PC-9 (cell line): ENCODE data around the gene CCDC87. TPM values are rescaled to one million over a fixed set of nuclear protein-coding genes. Genes with fewer than 3 reads are reported as not detected.
"Not testable (repeated sequence)": the region's sequence is repeated elsewhere in the genome, so short reads cannot be mapped to it uniquely, and the experiment has no call there.

ENCODE experiments used
- Bru-seq: library from RNA; stranded (reverse); fragments of 400-500 nt; gene quantifications from one replicate; lab custom pipeline; 2021; lab: Mats Ljungman, UMichigan
- BruChase-seq, 2 experiments: library from RNA; stranded (reverse); fragments of 400-500 nt; gene quantifications; one replicate each; lab custom pipeline; 2021; lab: Mats Ljungman, UMichigan
- BruUV-seq: library from RNA; stranded (reverse); fragments of 400-500 nt; replicated peaks from 2 replicates; lab custom pipeline; 2021; lab: Mats Ljungman, UMichigan
- CTCF ChIA-PET: fragments of 300-600 bp; sonication (Branson Sonifier 250); formaldehyde crosslinking; loops from one replicate; lab custom pipeline; 2022; ENCODE audit warnings: antibody characterized with exemption; lab: Charles Lee
- POLR2A ChIA-PET: fragments of 300-600 bp; sonication (Branson Sonifier 250); formaldehyde crosslinking; loops from one replicate; lab custom pipeline; 2022; ENCODE audit warnings: antibody characterized with exemption; ENCODE audit not compliant: unreplicated experiment; lab: Charles Lee
- DNase-seq, 2 experiments: peaks; one replicate each; pipeline versions ENCODE4 v3.0.0 to v3.0.0-alpha.2; 2015 to 2022; ENCODE audit warnings: mixed read lengths in 1 of 2
- H2AFZ ChIP-seq: fragments of 200-600 bp; sonication (generic); 2 replicates; pipeline ENCODE4 v1.8.1; 2017; ENCODE audit warnings: antibody characterized with exemption
- H3F3A ChIP-seq: fragments of 200-600 bp; sonication (generic); 2 replicates; pipeline ENCODE4 v1.8.1; 2017; ENCODE audit warnings: antibody characterized with exemption, mild to moderate bottlenecking, low read depth; ENCODE audit not compliant: insufficient read depth
- H3K27ac ChIP-seq: fragments of 200-600 bp; sonication (generic); 2 replicates; pipeline ENCODE4 v1.6.1; 2016; ENCODE audit warnings: mixed run types
- H3K27me3 ChIP-seq: fragments of 200-600 bp; sonication (generic); 2 replicates; pipeline ENCODE4 v1.6.1; 2016; ENCODE audit warnings: low read depth, mixed run types; ENCODE audit not compliant: insufficient read depth
- H3K36me3 ChIP-seq: fragments of 200-600 bp; sonication (generic); 2 replicates; pipeline ENCODE4 v1.6.1; 2016; ENCODE audit warnings: low read depth, mixed run types
- H3K4me1 ChIP-seq: fragments of 200-600 bp; sonication (generic); replicated peaks from 2 replicates; pipeline ENCODE4 v1.6.1; 2016; ENCODE audit warnings: mixed run types; ENCODE audit not compliant: insufficient read depth
- H3K4me2 ChIP-seq: fragments of 200-600 bp; sonication (generic); 2 replicates; pipeline ENCODE4 v1.6.1; 2017; ENCODE audit warnings: mixed run types
- H3K4me3 ChIP-seq: fragments of 200-600 bp; sonication (generic); 2 replicates; pipeline ENCODE4 v1.6.1; 2016; ENCODE audit warnings: mixed run types
- H3K79me2 ChIP-seq: fragments of 200-600 bp; sonication (generic); 2 replicates; pipeline ENCODE4 v1.6.1; 2017; ENCODE audit warnings: low read depth, mixed run types
- H3K9me2 ChIP-seq: fragments of 200-600 bp; sonication (generic); 2 replicates; pipeline ENCODE4 v1.8.1; 2017; ENCODE audit warnings: mild to moderate bottlenecking; ENCODE audit not compliant: insufficient read depth
- H3K9me3 ChIP-seq: fragments of 200-600 bp; sonication (generic); 2 replicates; pipeline ENCODE4 v1.8.1; 2016; ENCODE audit warnings: low read depth; ENCODE audit not compliant: insufficient read depth
- H4K20me1 ChIP-seq: fragments of 200-600 bp; sonication (generic); 2 replicates; pipeline ENCODE4 v1.8.1; 2017; ENCODE audit not compliant: insufficient read depth
- EZH2 ChIP-seq: fragments of 200-600 bp; sonication (generic); IDR thresholded peaks from 2 replicates; pipeline ENCODE4 v1.8.0; 2017; ENCODE audit warnings: antibody characterized with exemption, low read depth
- intact Hi-C: fragments of 100-400 bp; cut with micrococcal nuclease; formaldehyde crosslinking; loops from one replicate; pipeline ENCODE4 v1.10.0; 2022; ENCODE audit not compliant: unreplicated experiment
- long read RNA-seq: library from polyadenylated mRNA; stranded (forward); transcript quantifications from one replicate; pipeline ENCODE4 v2.0.0, GENCODE V29; 2022
- total RNA-seq: library from RNA; stranded (reverse); gene quantifications from 2 replicates; pipeline ENCODE4 v1.2.3, GENCODE V29; 2021
- TF ChIP-seq, protein P1 (sequence below): fragments of 200-600 bp; sonication (generic); conservative IDR thresholded peaks from 2 replicates; pipeline ENCODE4 v1.6.1; 2017; ENCODE audit warnings: mixed run types, antibody characterized with exemption, mild to moderate bottlenecking, moderate library complexity

The CCDC87 gene, protein sequence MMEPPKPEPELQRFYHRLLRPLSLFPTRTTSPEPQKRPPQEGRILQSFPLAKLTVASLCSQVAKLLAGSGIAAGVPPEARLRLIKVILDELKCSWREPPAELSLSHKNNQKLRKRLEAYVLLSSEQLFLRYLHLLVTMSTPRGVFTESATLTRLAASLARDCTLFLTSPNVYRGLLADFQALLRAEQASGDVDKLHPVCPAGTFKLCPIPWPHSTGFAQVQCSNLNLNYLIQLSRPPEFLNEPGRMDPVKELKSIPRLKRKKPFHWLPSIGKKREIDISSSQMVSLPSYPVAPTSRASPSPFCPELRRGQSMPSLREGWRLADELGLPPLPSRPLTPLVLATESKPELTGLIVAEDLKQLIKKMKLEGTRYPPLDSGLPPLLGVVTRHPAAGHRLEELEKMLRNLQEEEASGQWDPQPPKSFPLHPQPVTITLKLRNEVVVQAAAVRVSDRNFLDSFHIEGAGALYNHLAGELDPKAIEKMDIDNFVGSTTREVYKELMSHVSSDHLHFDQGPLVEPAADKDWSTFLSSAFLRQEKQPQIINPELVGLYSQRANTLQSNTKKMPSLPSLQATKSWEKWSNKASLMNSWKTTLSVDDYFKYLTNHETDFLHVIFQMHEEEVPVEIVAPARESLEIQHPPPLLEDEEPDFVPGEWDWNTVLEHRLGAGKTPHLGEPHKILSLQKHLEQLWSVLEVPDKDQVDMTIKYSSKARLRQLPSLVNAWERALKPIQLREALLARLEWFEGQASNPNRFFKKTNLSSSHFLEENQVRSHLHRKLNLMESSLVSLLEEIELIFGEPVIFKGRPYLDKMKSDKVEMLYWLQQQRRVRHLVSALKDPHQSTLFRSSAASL
- total RNA-seq (0.83 and 1.0 TPM in 2 replicates), Bru-seq, nascent RNA (percentile 35 among the genes with signal in this experiment), BruChase-seq, experiment 1, labeled RNA remaining after a 2-hour chase (not detected), BruChase-seq, experiment 2, labeled RNA remaining after a 6-hour chase (percentile 22 among the genes with signal in this experiment)
- long read RNA-seq, partial matches to known transcripts = 0 of 1 reads
- long read RNA-seq, other reads (novel, unspliced or antisense) = 0 of 1 reads

DNA sequence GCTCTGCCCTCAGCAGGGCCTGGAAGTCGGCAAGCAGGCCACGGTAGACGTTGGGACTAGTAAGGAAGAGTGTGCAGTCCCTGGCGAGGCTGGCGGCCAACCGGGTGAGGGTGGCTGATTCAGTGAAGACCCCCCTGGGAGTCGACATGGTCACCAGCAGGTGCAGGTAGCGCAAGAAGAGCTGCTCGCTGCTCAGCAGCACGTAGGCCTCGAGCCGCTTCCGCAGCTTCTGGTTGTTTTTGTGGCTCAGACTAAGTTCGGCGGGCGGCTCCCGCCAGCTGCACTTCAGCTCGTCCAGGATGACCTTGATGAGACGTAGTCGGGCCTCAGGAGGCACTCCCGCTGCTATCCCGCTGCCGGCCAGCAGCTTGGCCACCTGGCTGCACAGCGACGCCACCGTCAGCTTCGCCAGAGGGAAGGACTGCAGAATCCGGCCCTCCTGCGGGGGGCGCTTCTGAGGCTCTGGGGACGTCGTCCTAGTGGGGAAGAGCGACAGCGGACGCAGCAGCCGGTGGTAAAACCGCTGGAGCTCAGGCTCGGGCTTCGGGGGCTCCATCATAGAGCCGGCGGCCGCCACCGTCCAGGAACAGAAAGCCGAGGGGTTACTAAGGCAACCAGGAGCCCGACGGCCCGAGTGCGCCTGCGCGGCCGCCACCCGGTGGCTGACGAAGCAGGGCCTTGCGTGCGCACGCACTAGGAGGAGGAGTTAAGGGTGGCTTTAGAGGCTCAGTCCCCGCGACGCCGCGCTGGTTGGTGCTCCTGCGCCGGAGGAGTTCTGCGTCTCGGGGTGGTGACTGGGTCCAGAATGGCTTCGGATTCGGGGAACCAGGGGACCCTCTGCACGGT, at the start of gene CCDC87, which contains the start of gene CCS:
Gene CCDC87, minus strand, starts transcription at position 607 of the 846 bp plus-strand sequence. Its CDS starts 48 bp downstream, at position 559.
Gene CCS, plus strand, starts transcription at position 729 of the 846 bp plus-strand sequence. Its CDS starts 77 bp downstream, at position 806.
- Histone ChIP-seq H4K20me1 (no peaks in the 10 kb centered on the region), H3K9me2 (no peaks in the 10 kb centered on the region), H3K27me3 (no peaks in the 10 kb centered on the region), H3K9me3 (no peaks in the 10 kb centered on the region), H3F3A (peaks cover 6% of the 10 kb centered on the region; the same call in 1 of the 2 replicates), H2AFZ (peak within 1 kb of the TSS; percentile 97), H3K36me3 (no peaks in the 10 kb centered on the region), H3K27ac (no peak within 1 kb of the TSS), H3K79me2 (peaks cover 18% of the 10 kb centered on the region), H3K4me2 (peak within 1 kb of the TSS; percentile 94), H3K4me3 (peak within 1 kb of the TSS; percentile 90), H3K4me1 (peaks cover 16% of the 10 kb centered on the region)
- intact Hi-C loops = loop anchor here (2.0 kb wide), 1 partner anchor 24 kb away; the partner anchor contains the start of gene RBM14
- no TSS peak for BruUV-seq
- TF ChIP-seq, protein P1, sequence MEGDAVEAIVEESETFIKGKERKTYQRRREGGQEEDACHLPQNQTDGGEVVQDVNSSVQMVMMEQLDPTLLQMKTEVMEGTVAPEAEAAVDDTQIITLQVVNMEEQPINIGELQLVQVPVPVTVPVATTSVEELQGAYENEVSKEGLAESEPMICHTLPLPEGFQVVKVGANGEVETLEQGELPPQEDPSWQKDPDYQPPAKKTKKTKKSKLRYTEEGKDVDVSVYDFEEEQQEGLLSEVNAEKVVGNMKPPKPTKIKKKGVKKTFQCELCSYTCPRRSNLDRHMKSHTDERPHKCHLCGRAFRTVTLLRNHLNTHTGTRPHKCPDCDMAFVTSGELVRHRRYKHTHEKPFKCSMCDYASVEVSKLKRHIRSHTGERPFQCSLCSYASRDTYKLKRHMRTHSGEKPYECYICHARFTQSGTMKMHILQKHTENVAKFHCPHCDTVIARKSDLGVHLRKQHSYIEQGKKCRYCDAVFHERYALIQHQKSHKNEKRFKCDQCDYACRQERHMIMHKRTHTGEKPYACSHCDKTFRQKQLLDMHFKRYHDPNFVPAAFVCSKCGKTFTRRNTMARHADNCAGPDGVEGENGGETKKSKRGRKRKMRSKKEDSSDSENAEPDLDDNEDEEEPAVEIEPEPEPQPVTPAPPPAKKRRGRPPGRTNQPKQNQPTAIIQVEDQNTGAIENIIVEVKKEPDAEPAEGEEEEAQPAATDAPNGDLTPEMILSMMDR = peak; percentile 80
- no peak for TF ChIP-seq EZH2
- DNase-seq = peak; percentile 90 to 97
- POLR2A ChIA-PET = interaction anchor here (0.7 to 0.8 kb wide), 2 partner anchors 23 to 704 kb away, joined by 4 to 9 read pairs; no protein-coding TSS in a partner anchor
- CTCF ChIA-PET = interaction anchor here (0.6 to 1.0 kb wide), 2 partner anchors 86 to 175 kb away, joined by 4 to 5 read pairs; no protein-coding TSS in a partner anchor

DNA sequence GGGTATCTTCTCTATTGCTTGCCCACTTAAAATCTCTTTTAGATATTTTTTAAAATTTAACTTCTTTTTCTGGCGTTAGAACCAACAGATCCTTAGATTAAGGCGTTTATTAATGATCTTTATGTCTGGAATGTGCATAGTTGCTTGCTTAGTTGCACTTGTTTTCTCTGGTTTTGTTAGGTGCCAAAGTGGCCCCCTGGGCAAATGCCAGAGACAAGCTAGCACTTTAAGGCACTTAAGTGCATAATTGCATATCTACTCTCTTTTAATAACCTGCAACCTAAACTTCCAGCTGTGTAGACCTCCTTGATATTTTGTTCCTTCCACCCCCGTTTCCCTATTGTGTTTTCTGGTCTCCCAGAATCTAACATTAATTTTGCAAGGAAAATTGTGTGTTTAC, 49.0 kb upstream of the CCDC87 start:
- intact Hi-C loops = no loop called here

DNA sequence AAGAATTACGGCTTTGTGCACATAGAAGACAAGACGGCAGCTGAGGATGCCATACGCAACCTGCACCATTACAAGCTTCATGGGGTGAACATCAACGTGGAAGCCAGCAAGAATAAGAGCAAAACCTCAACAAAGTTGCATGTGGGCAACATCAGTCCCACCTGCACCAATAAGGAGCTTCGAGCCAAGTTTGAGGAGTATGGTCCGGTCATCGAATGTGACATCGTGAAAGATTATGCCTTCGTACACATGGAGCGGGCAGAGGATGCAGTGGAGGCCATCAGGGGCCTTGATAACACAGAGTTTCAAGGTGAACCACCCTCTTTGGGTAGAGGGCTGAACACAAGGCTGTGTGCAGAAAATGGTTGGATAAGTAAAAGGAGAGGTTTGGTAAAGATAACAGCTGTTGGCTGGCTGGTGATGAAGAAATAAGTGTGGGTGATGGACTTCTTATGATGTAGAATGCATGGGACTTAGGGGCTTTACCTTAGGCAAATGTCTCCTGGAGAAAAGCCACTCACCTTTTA, 47.0 kb upstream of the CCDC87 start:
- Histone ChIP-seq H4K20me1 (peaks cover 59% of the 10 kb centered on the region), H3K79me2 (peaks cover 96% of the 10 kb centered on the region), H3K4me3 (peak overlapping the region; percentile 92; the same call in 1 of the 2 replicates), H3K4me1 (peaks cover 38% of the 10 kb centered on the region), H3K4me2 (peak overlapping the region; percentile 87), H3K36me3 (peaks cover 49% of the 10 kb centered on the region), H3F3A (peaks cover 65% of the 10 kb centered on the region)
- POLR2A ChIA-PET, intact Hi-C loops, H3K9me2 ChIP-seq, H3K27ac ChIP-seq, H3K9me3 ChIP-seq, H2AFZ ChIP-seq, H3K27me3 ChIP-seq, BruUV-seq, DNase-seq: not testable (repeated sequence)
- CTCF ChIA-PET = interaction anchor here (0.5 kb wide), 1 partner anchor 698 kb away, joined by 4 read pairs; no protein-coding TSS in a partner anchor

More for the DNA sequence above, 49.0 kb upstream of the CCDC87 start:
- CTCF ChIA-PET = no interaction called here
- peak in 1 of 2 experiments; percentile 52 for DNase-seq
- H3K79me2 ChIP-seq = peaks cover 96% of the 10 kb centered on the region
- peaks cover 38% of the 10 kb centered on the region for H3K4me1 ChIP-seq
- BruUV-seq = no TSS peak
- H4K20me1 ChIP-seq = peaks cover 79% of the 10 kb centered on the region
- H3F3A ChIP-seq = peaks cover 62% of the 10 kb centered on the region
- peak overlapping the region; percentile 92; the same call in 1 of the 2 replicates for H3K4me3 ChIP-seq
- H3K9me3 ChIP-seq = no peaks in the 10 kb centered on the region
- peaks cover 68% of the 10 kb centered on the region for H3K36me3 ChIP-seq
- no peaks in the 10 kb centered on the region for H3K9me2 ChIP-seq
- H3K4me2 ChIP-seq = peak overlapping the region; percentile 87
- no peak overlapping the region for H3K27ac ChIP-seq
- H2AFZ ChIP-seq = no peak overlapping the region
- TF ChIP-seq EZH2 = no peak
- TF ChIP-seq, protein P1 = no peak
- no peaks in the 10 kb centered on the region for H3K27me3 ChIP-seq
- POLR2A ChIA-PET = interaction anchor here (0.7 kb wide), 1 partner anchor 19 kb away, joined by 4 read pairs; no protein-coding TSS in a partner anchor
